ENCODE measurements around the gene PHF13.

PHF13 gene

GRCh38 chr1:6630027-6630426, 16.5 kb downstream of the PHF13 start:
- Histone ChIP-seq H4K20me1 (ENCODE audit: insufficient read depth, low read length) (no peaks in the 10 kb centered on the region), H3K9ac (ENCODE audit: low read length) (no peak overlapping the region), H3K9me2 (ENCODE audit: low read depth, low read length) (no peaks in the 10 kb centered on the region), H3K9me3 (ENCODE audit: low read length) (no peaks in the 10 kb centered on the region), H3K79me2 (ENCODE audit: insufficient read depth, low read length) (no peaks in the 10 kb centered on the region), H3F3A (ENCODE audit: insufficient read depth, low read length) (peaks cover 4% of the 10 kb centered on the region; the same call in 1 of the 2 replicates), H3K4me2 (ENCODE audit: low read length) (no peak overlapping the region), H3K27ac (ENCODE audit: low read depth, low read length, poor library complexity, severe bottlenecking) (no peak overlapping the region), H3K4me1 (ENCODE audit: insufficient read depth, low read length, severe bottlenecking) (peaks cover 35% of the 10 kb centered on the region), H3K36me3 (ENCODE audit: insufficient read depth, low read length) (peaks cover 61% of the 10 kb centered on the region), H2AFZ (ENCODE audit: low read length) (no peak overlapping the region), H3K27me3 (ENCODE audit: insufficient read depth, low read length) (no peaks in the 10 kb centered on the region), H3K4me3 (ENCODE audit: low read depth, low read length, poor library complexity, severe bottlenecking) (no peak overlapping the region)
- TF ChIP-seq CTCF (IDR thresholded peaks at IDR 0.05; ENCODE audit: low read length) (no peak), EZH2 (IDR thresholded peaks at IDR 0.05; ENCODE audit: borderline replicate concordance, low read length) (no peak)

- H4K20me1 ChIP-seq (ENCODE audit: insufficient read depth, low read length), result no peaks in the 10 kb centered on the region
- H3F3A ChIP-seq (ENCODE audit: insufficient read depth, low read length), result peaks cover 4% of the 10 kb centered on the region; the same call in 1 of the 2 replicates
- H3K9ac ChIP-seq (ENCODE audit: low read length), result no peak overlapping the region
- no peaks in the 10 kb centered on the region for H3K79me2 ChIP-seq (ENCODE audit: insufficient read depth, low read length)
- no peak overlapping the region for H3K4me2 ChIP-seq (ENCODE audit: low read length)
- no peaks in the 10 kb centered on the region for H3K27me3 ChIP-seq (ENCODE audit: insufficient read depth, low read length)
- no peaks in the 10 kb centered on the region for H3K9me3 ChIP-seq (ENCODE audit: low read length)
- peaks cover 30% of the 10 kb centered on the region for H3K4me1 ChIP-seq (ENCODE audit: insufficient read depth, low read length, severe bottlenecking)
- H2AFZ ChIP-seq (ENCODE audit: low read length), result no peak overlapping the region
- peaks cover 70% of the 10 kb centered on the region for H3K36me3 ChIP-seq (ENCODE audit: insufficient read depth, low read length)
- H3K4me3 ChIP-seq (ENCODE audit: low read depth, low read length, poor library complexity, severe bottlenecking), result no peak overlapping the region
- H3K9me2 ChIP-seq (ENCODE audit: low read depth, low read length), result no peaks in the 10 kb centered on the region
- no peak for TF ChIP-seq CTCF (IDR thresholded peaks at IDR 0.05; ENCODE audit: low read length)
- no peak for TF ChIP-seq EZH2 (IDR thresholded peaks at IDR 0.05; ENCODE audit: borderline replicate concordance, low read length)
- no peak overlapping the region for H3K27ac ChIP-seq (ENCODE audit: low read depth, low read length, poor library complexity, severe bottlenecking)
Measured at GRCh38 chr1:6631058-6631457, 17.5 kb downstream of the PHF13 start.

- peaks cover 4% of the 10 kb centered on the region; the same call in 1 of the 2 replicates for H3F3A ChIP-seq (ENCODE audit: insufficient read depth, low read length)
- no peak overlapping the region for H3K9ac ChIP-seq (ENCODE audit: low read length)
- H3K9me2 ChIP-seq (ENCODE audit: low read depth, low read length), result no peaks in the 10 kb centered on the region
- no peak overlapping the region for H3K4me2 ChIP-seq (ENCODE audit: low read length)
- H3K79me2 ChIP-seq (ENCODE audit: insufficient read depth, low read length), result no peaks in the 10 kb centered on the region
- H2AFZ ChIP-seq (ENCODE audit: low read length), result no peak overlapping the region
- peaks cover 75% of the 10 kb centered on the region for H3K36me3 ChIP-seq (ENCODE audit: insufficient read depth, low read length)
- no peaks in the 10 kb centered on the region for H3K27me3 ChIP-seq (ENCODE audit: insufficient read depth, low read length)
- TF ChIP-seq EZH2 (IDR thresholded peaks at IDR 0.05; ENCODE audit: borderline replicate concordance, low read length) (no peak), CTCF (IDR thresholded peaks at IDR 0.05; ENCODE audit: low read length) (no peak)
- peak overlapping the region; percentile 93 for H3K27ac ChIP-seq (ENCODE audit: low read depth, low read length, poor library complexity, severe bottlenecking)
- H3K4me3 ChIP-seq (ENCODE audit: low read depth, low read length, poor library complexity, severe bottlenecking), result no peak overlapping the region
- H3K4me1 ChIP-seq (ENCODE audit: insufficient read depth, low read length, severe bottlenecking), result peaks cover 18% of the 10 kb centered on the region
- no peaks in the 10 kb centered on the region for H3K9me3 ChIP-seq (ENCODE audit: low read length)
- no peaks in the 10 kb centered on the region for H4K20me1 ChIP-seq (ENCODE audit: insufficient read depth, low read length)
Measured at GRCh38 chr1:6632588-6633514, 19.3 kb downstream of the PHF13 start.

Data from OCI-LY1 (cell line).